CD4-positive, alpha-beta T cell (primary cell): Measurements from ENCODE around the gene DYSF. TPM values are rescaled to one million over a fixed set of nuclear protein-coding genes. Genes with fewer than 3 reads are reported as not detected.
"Not testable (repeated sequence)": the region's sequence is repeated elsewhere in the genome, so short reads cannot be mapped to it uniquely, and the experiment has no call there.

Experiments used
- ATAC-seq: fragments of 200-7000 bp; cut with Tn5 transposase; one replicate; pipeline ENCODE4 v1.10.0; 2022; ENCODE audit warnings: mild to moderate bottlenecking; ENCODE audit not compliant: poor library complexity
- CTCF ChIA-PET: fragments of 350-600 bp; sonication (Branson Sonifier 250); formaldehyde crosslinking; loops from one replicate; lab custom pipeline; 2021; ENCODE audit warnings: antibody characterized with exemption, inconsistent platforms; lab: Charles Lee
- POLR2A ChIA-PET: fragments of 350-600 bp; sonication (Branson Sonifier 250); formaldehyde crosslinking; loops from one replicate; lab custom pipeline; 2021; ENCODE audit warnings: antibody characterized with exemption, inconsistent platforms; lab: Charles Lee
- DNase-seq, 14 experiments: peaks; one replicate each; pipeline ENCODE4 v3.0.0-alpha.2; 2013 to 2020; ENCODE audit warnings: mixed read lengths in 2 of 14
- H3K27ac ChIP-seq, 2 donors: one replicate each; pipeline versions ENCODE4 v1.5.1 to v1.7.0; 2013; ENCODE audit warnings: low read length in 2 of 2, low read depth in 1 of 2, mild to moderate bottlenecking in 1 of 2
- H3K27me3 ChIP-seq, 2 experiments: 1 replicate in 1 of 2; 2 replicates in 1 of 2; pipeline versions ENCODE4 v1.6.1 to v1.7.0; 2013; ENCODE audit warnings: low read length in 2 of 2, control low read depth in 1 of 2, mild to moderate bottlenecking in 1 of 2, moderate library complexity in 1 of 2; ENCODE audit not compliant: insufficient read depth in 2 of 2, control insufficient read depth in 1 of 2
- H3K36me3 ChIP-seq: one replicate; pipeline ENCODE4 v1.6.1; 2013; ENCODE audit warnings: low read length, control low read depth; ENCODE audit not compliant: insufficient read depth
- H3K4me1 ChIP-seq: one replicate; pipeline ENCODE4 v1.6.1; 2013; ENCODE audit warnings: low read length, control low read depth; ENCODE audit not compliant: insufficient read depth
- H3K4me3 ChIP-seq: one replicate; pipeline ENCODE4 v1.5.1; 2013; ENCODE audit warnings: mild to moderate bottlenecking, low read length, moderate library complexity
- H3K9me3 ChIP-seq, 2 experiments: 1 replicate in 1 of 2; 2 replicates in 1 of 2; pipeline versions ENCODE4 v1.6.1 to v1.7.0; 2013; ENCODE audit warnings: low read length in 2 of 2, mild to moderate bottlenecking in 2 of 2, control low read depth in 1 of 2, moderate library complexity in 1 of 2; ENCODE audit not compliant: control insufficient read depth in 1 of 2, insufficient read depth in 1 of 2
- H3K27ac Mint-ChIP-seq: one replicate; pipeline ENCODE4 v1.8.0; 2020; ENCODE audit warnings: mixed read lengths
- H3K27me3 Mint-ChIP-seq: one replicate; pipeline ENCODE4 v1.8.0; 2021; ENCODE audit warnings: mixed read lengths
- H3K36me3 Mint-ChIP-seq: one replicate; pipeline ENCODE4 v1.8.0; 2021; ENCODE audit warnings: low read depth, mixed read lengths
- H3K4me1 Mint-ChIP-seq: one replicate; pipeline ENCODE4 v1.8.0; 2021; ENCODE audit warnings: low read depth, mixed read lengths
- H3K4me3 Mint-ChIP-seq: one replicate; pipeline ENCODE4 v1.8.0; 2020; ENCODE audit warnings: mild to moderate bottlenecking, mixed read lengths
- H3K9me3 Mint-ChIP-seq: one replicate; pipeline ENCODE4 v1.8.0; 2020; ENCODE audit warnings: mixed read lengths
- CTCF ChIP-seq: fragments of 200-600 bp; IDR thresholded peaks from one replicate; pipeline ENCODE4 v1.8.0; 2022; ENCODE audit warnings: antibody characterized with exemption, mild to moderate bottlenecking
- intact Hi-C, 2 experiments: fragments of 100-400 bp; cut with DNase I in 1 of 2; cut with micrococcal nuclease in 1 of 2; formaldehyde crosslinking; loops; one replicate each; pipeline versions ENCODE4 v1.15.1 to v1.9.0; 2023 to 2025; cut with DNase I, micrococcal nuclease
- total RNA-seq, 174 experiments: library from RNA in 2 of 174; stranded (reverse) in 2 of 174; gene quantifications; one replicate each; pipeline ENCODE4 v1.2.3 and lab custom pipeline; 2021 to 2026

The DYSF gene
- total RNA-seq, 2 experiments from 2014 or later: 0.27 to 0.31 TPM

GRCh38 chr2:71484354-71484753 is 31.0 kb downstream of the DYSF start:
- no peak for ATAC-seq
- H3K36me3 ChIP-seq: no peaks in the 10 kb centered on the region
- no peak overlapping the region for H3K4me3 Mint-ChIP-seq
- no peak overlapping the region for H3K27ac ChIP-seq
- no peak overlapping the region for H3K27ac Mint-ChIP-seq
- intact Hi-C loops: no loop called here
- H3K4me3 ChIP-seq: no peak overlapping the region
- peaks cover 11% of the 10 kb centered on the region for H3K27me3 Mint-ChIP-seq
- H3K36me3 Mint-ChIP-seq: no peaks in the 10 kb centered on the region
- H3K4me1 ChIP-seq: no peaks in the 10 kb centered on the region
- H3K9me3 ChIP-seq: no peaks in the 10 kb centered on the region
- no peak for TF ChIP-seq CTCF
- no peaks in the 10 kb centered on the region for H3K9me3 Mint-ChIP-seq
- DNase-seq: no peak
- H3K27me3 ChIP-seq: peaks cover 0 to 2% of the 10 kb centered on the region in 2 experiments
- H3K4me1 Mint-ChIP-seq: no peaks in the 10 kb centered on the region
- ChIA-PET POLR2A (no interaction called here), CTCF (no interaction called here)

DNA sequence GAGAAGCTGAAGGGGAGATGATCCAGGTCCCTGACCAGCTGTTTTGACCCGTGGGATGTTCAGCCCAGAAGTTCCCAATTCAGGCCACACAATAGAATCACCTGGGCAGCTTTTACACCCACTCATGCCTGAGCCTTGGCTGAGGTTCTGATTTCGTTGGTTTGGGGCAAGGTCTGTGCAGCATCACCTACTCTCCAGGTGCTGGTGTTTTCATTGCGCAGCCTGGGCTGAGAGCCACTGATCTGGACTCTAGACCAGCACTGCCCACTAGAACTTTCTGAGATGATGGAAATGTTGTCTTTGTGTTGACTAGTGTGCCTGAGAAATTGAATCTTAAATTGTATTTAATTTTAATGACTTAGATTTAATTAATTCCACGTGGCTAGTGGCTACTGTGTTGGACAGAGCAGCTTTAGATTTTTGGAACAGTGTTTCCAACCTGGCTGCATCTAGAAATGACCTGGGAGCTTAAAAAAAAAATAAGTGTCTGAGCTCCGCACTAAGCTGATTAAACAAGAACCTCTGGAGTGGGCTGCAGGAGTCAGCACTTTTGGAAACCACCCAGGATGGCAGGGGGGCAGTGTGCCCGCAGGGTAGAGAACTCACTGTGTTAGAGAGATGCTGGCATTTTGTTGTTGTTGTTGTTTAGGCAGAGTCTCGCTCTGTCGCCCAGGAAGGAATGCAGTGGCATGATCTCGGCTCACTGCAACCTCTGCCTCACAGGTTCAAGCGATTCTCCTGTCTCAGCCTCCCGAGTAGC is 33.7 kb downstream of the DYSF start:
- no peaks in the 10 kb centered on the region for H3K4me1 Mint-ChIP-seq
- POLR2A ChIA-PET: no interaction called here
- no peak overlapping the region for H3K27ac Mint-ChIP-seq
- Histone ChIP-seq H3K9me3 (peaks cover 0 to 4% of the 10 kb centered on the region in 2 experiments), H3K4me3 (no peak overlapping the region), H3K36me3 (no peaks in the 10 kb centered on the region), H3K27me3 (peaks cover 0 to 4% of the 10 kb centered on the region in 2 experiments), H3K4me1 (no peaks in the 10 kb centered on the region), H3K27ac (no peak overlapping the region)
- CTCF ChIA-PET: no interaction called here
- H3K27me3 Mint-ChIP-seq: peaks cover 21% of the 10 kb centered on the region
- H3K4me3 Mint-ChIP-seq: no peak overlapping the region
- DNase-seq: no peak
- ATAC-seq: no peak
- H3K9me3 Mint-ChIP-seq: no peaks in the 10 kb centered on the region
- H3K36me3 Mint-ChIP-seq: no peaks in the 10 kb centered on the region
- TF ChIP-seq CTCF: no peak
- intact Hi-C loops: no loop called here

- H3K9me3 Mint-ChIP-seq, H3K27ac ChIP-seq, H3K4me1 ChIP-seq, H3K4me1 Mint-ChIP-seq, ATAC-seq, POLR2A ChIA-PET, H3K9me3 ChIP-seq, H3K4me3 ChIP-seq, H3K27ac Mint-ChIP-seq, DNase-seq, H3K27me3 ChIP-seq, intact Hi-C loops, H3K4me3 Mint-ChIP-seq, H3K36me3 ChIP-seq, H3K36me3 Mint-ChIP-seq: not testable (repeated sequence)
- CTCF ChIA-PET: interaction anchor here (0.6 kb wide), 1 partner anchor 667 kb away, joined by 4 read pairs; no protein-coding TSS in a partner anchor
- H3K27me3 Mint-ChIP-seq: peaks cover 17% of the 10 kb centered on the region
Measured at GRCh38 chr2:71491551-71491950, 38.2 kb downstream of the DYSF start.

DNA sequence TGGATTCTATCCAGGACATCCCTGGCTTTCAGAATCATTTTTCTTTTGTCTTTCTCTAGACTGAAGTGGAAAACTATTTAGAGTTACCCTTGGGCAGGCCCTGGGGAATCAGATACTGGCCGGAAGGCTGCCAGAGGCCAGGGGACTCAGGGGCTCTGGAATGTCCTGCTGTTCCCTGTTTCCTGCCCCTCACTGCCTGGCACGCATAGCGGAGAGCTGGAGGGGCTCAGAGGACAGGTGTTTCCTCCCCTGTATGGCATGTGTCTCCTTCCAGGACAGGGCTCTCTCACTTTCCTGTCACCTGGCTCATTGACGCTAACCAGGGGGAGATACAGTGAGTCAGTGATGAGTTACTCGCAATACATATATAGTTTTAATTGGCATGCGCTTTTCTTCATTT is 38.8 kb downstream of the DYSF start:
- Mint-ChIP-seq H3K36me3 (no peaks in the 10 kb centered on the region), H3K9me3 (no peaks in the 10 kb centered on the region), H3K4me3 (no peak overlapping the region), H3K4me1 (no peaks in the 10 kb centered on the region), H3K27ac (no peak overlapping the region), H3K27me3 (peaks cover 17% of the 10 kb centered on the region)
- H3K4me1 ChIP-seq: no peaks in the 10 kb centered on the region
- POLR2A ChIA-PET: no interaction called here
- H3K36me3 ChIP-seq: no peaks in the 10 kb centered on the region
- H3K4me3 ChIP-seq: no peak overlapping the region
- no peak overlapping the region for H3K27ac ChIP-seq
- ATAC-seq (no peak), DNase-seq (no peak)
- peaks cover 0 to 5% of the 10 kb centered on the region in 2 experiments for H3K9me3 ChIP-seq
- intact Hi-C loops: no loop called here
- peaks cover 0 to 6% of the 10 kb centered on the region in 2 experiments for H3K27me3 ChIP-seq
- CTCF ChIA-PET: no interaction called here
- no peak for TF ChIP-seq CTCF
